Measurements from ENCODE around the gene GOLGB1.
"Not testable (repeated sequence)": the region's sequence is repeated elsewhere in the genome, so short reads cannot be mapped to it uniquely, and the experiment has no call there.

Gene GOLGB1

GRCh38 chr3:121747976-121748375 lies 1.6 kb downstream of the GOLGB1 start:
- ChIA-PET CTCF (interaction anchor here (0.8 kb wide), 2 partner anchors 12 to 13 kb away, joined by 3 read pairs; no protein-coding TSS in a partner anchor), POLR2A (interaction anchor here (0.7 kb wide), 1 partner anchor 269 kb away, joined by 3 read pairs; no protein-coding TSS in a partner anchor)
- no peak for DNase-seq (ENCODE audit: low read depth, low spot score)
- no peak for TF ChIP-seq CTCF (IDR thresholded peaks at IDR 0.05; ENCODE audit: insufficient read depth, low read length, missing control alignments)
- peak overlapping the region; percentile 91 for H3K4me3 ChIP-seq (ENCODE audit: low read depth, low read length)

- DNase-seq (ENCODE audit: low read depth, low spot score); POLR2A ChIA-PET; H3K4me3 ChIP-seq (ENCODE audit: low read depth, low read length); CTCF ChIA-PET: not testable (repeated sequence)
Measured at GRCh38 chr3:121743106-121743505, 6.4 kb downstream of the GOLGB1 start.

GRCh38 chr3:121740896-121741295 lies 8.6 kb downstream of the GOLGB1 start:
- ChIA-PET CTCF (no interaction called here), POLR2A (no interaction called here)
- TF ChIP-seq CTCF (IDR thresholded peaks at IDR 0.05; ENCODE audit: insufficient read depth, low read length, missing control alignments) = no peak
- no peak for DNase-seq (ENCODE audit: low read depth, low spot score)
- no peak overlapping the region for H3K4me3 ChIP-seq (ENCODE audit: low read depth, low read length)

- ChIA-PET CTCF (no interaction called here), POLR2A (no interaction called here)
- no peak for DNase-seq (ENCODE audit: low read depth, low spot score)
- no peak overlapping the region for H3K4me3 ChIP-seq (ENCODE audit: low read depth, low read length)
- TF ChIP-seq CTCF (IDR thresholded peaks at IDR 0.05; ENCODE audit: insufficient read depth, low read length, missing control alignments) = no peak
Measured at GRCh38 chr3:121739902-121740301, 9.6 kb downstream of the GOLGB1 start.

- POLR2A ChIA-PET = no interaction called here
- no peak for TF ChIP-seq CTCF (IDR thresholded peaks at IDR 0.05; ENCODE audit: insufficient read depth, low read length, missing control alignments)
- H3K4me3 ChIP-seq (ENCODE audit: low read depth, low read length) = no peak overlapping the region
- no peak for DNase-seq (ENCODE audit: low read depth, low spot score)
- CTCF ChIA-PET = no interaction called here
Measured at GRCh38 chr3:121737644-121738043, 11.9 kb downstream of the GOLGB1 start.

GRCh38 chr3:121736112-121736511 lies 13.4 kb downstream of the GOLGB1 start:
- no peak for TF ChIP-seq CTCF (IDR thresholded peaks at IDR 0.05; ENCODE audit: insufficient read depth, low read length, missing control alignments)
- no peak overlapping the region for H3K4me3 ChIP-seq (ENCODE audit: low read depth, low read length)
- CTCF ChIA-PET = interaction anchor here (0.6 kb wide), 1 partner anchor 12 kb away, joined by 3 read pairs; no protein-coding TSS in a partner anchor
- POLR2A ChIA-PET = no interaction called here
- DNase-seq (ENCODE audit: low read depth, low spot score) = no peak

GRCh38 chr3:121735047-121735696 lies 14.4 kb downstream of the GOLGB1 start:
- ChIA-PET CTCF (interaction anchor here (0.6 kb wide), 1 partner anchor 13 kb away, joined by 3 read pairs; no protein-coding TSS in a partner anchor), POLR2A (no interaction called here)
- no peak for DNase-seq (ENCODE audit: low read depth, low spot score)
- TF ChIP-seq CTCF (IDR thresholded peaks at IDR 0.05; ENCODE audit: insufficient read depth, low read length, missing control alignments) = no peak
- H3K4me3 ChIP-seq (ENCODE audit: low read depth, low read length) = no peak overlapping the region

All from AG04449 (cell line).